Right atrium auricular region (tissue), 2 donors: ENCODE data around the gene FMNL2. TPM values are rescaled to one million over a fixed set of nuclear protein-coding genes. Genes with fewer than 3 reads are reported as not detected.

Experiments
- DNase-seq: peaks from one replicate; pipeline ENCODE4 v3.0.0-alpha.2; 2019; ENCODE audit warnings: low spot score
- H3K27ac ChIP-seq, 2 donors: fragments of 200-600 bp; sonication (generic); 1 replicate in 1 of 2; 2 replicates in 1 of 2; pipeline ENCODE4 v1.5.1; 2016 to 2019
- H3K27me3 ChIP-seq, 2 donors: fragments of 200-600 bp; sonication (generic); one replicate each; pipeline versions ENCODE4 v1.5.1 to v1.6.0; 2017 to 2019
- H3K36me3 ChIP-seq: fragments of 200-600 bp; sonication (generic); one replicate; pipeline ENCODE4 v1.5.1; 2016
- H3K4me1 ChIP-seq, 2 donors: fragments of 200-600 bp; sonication (generic); one replicate each; pipeline versions ENCODE4 v1.5.1 to v1.6.0; 2017 to 2019
- H3K4me3 ChIP-seq, 2 donors: fragments of 200-600 bp; sonication (generic); 1 replicate in 1 of 2; 2 replicates in 1 of 2; pipeline ENCODE4 v1.5.1; 2017 to 2019; ENCODE audit warnings: mild to moderate bottlenecking in 1 of 2, moderate library complexity in 1 of 2
- H3K9me3 ChIP-seq, 2 donors: fragments of 200-600 bp; sonication (generic); one replicate each; pipeline ENCODE4 v1.5.1; 2019
- CTCF ChIP-seq, 2 donors: fragments of 200-600 bp; sonication (generic); IDR thresholded peaks; one replicate each; pipeline ENCODE4 v1.5.1; 2019; ENCODE audit warnings: antibody characterized with exemption in 2 of 2
- total RNA-seq, 2 donors: library from RNA; depleted of rRNA; stranded (reverse); fragments of >200 nt; gene quantifications; one replicate each; pipeline ENCODE4 v1.1.0, GENCODE V29; 2016

FMNL2 gene
- total RNA-seq, 2 donors from 2014 or later: 6.0 to 11.5 TPM

- no peaks in the 10 kb centered on the region for H3K36me3 ChIP-seq
- no peak for TF ChIP-seq CTCF (IDR thresholded peaks at IDR 0.05)
- peaks cover 0 to 16% of the 10 kb centered on the region in 2 donors for H3K4me1 ChIP-seq
- H3K9me3 ChIP-seq: no peaks in the 10 kb centered on the region
- DNase-seq: peak; percentile 9
- H3K4me3 ChIP-seq: no peak overlapping the region
- H3K27ac ChIP-seq: no peak overlapping the region
- no peaks in the 10 kb centered on the region for H3K27me3 ChIP-seq
These were observed 99.6 kb downstream of the FMNL2 start for GRCh38 chr2:152434395-152435182.

- Histone ChIP-seq H3K27ac (no peak overlapping the region), H3K4me3 (no peak overlapping the region), H3K27me3 (no peaks in the 10 kb centered on the region), H3K9me3 (no peaks in the 10 kb centered on the region), H3K4me1 (peaks cover 0 to 16% of the 10 kb centered on the region in 2 donors), H3K36me3 (no peaks in the 10 kb centered on the region)
- TF ChIP-seq CTCF (IDR thresholded peaks at IDR 0.05): no peak
- no peak for DNase-seq
These were observed 101.2 kb downstream of the FMNL2 start for GRCh38 chr2:152436148-152436547.

GRCh38 chr2:152437276-152438108 is 102.5 kb downstream of the FMNL2 start:
- Histone ChIP-seq H3K9me3 (no peaks in the 10 kb centered on the region), H3K27me3 (no peaks in the 10 kb centered on the region), H3K4me1 (peaks cover 0 to 6% of the 10 kb centered on the region in 2 donors), H3K36me3 (no peaks in the 10 kb centered on the region), H3K4me3 (no peak overlapping the region), H3K27ac (no peak overlapping the region)
- DNase-seq: no peak
- TF ChIP-seq CTCF (IDR thresholded peaks at IDR 0.05): no peak

- no peak overlapping the region for H3K4me3 ChIP-seq
- H3K36me3 ChIP-seq: no peaks in the 10 kb centered on the region
- H3K9me3 ChIP-seq: no peaks in the 10 kb centered on the region
- H3K27ac ChIP-seq: no peak overlapping the region
- no peaks in the 10 kb centered on the region for H3K27me3 ChIP-seq
- peaks cover 0 to 12% of the 10 kb centered on the region in 2 donors for H3K4me1 ChIP-seq
- no peak for TF ChIP-seq CTCF (IDR thresholded peaks at IDR 0.05)
- DNase-seq: no peak
These were observed 105.1 kb downstream of the FMNL2 start for GRCh38 chr2:152440049-152440448.

GRCh38 chr2:152440460-152440859 is 105.5 kb downstream of the FMNL2 start:
- TF ChIP-seq CTCF (IDR thresholded peaks at IDR 0.05): no peak
- Histone ChIP-seq H3K36me3 (no peaks in the 10 kb centered on the region), H3K27ac (no peak overlapping the region), H3K4me1 (peaks cover 0 to 17% of the 10 kb centered on the region in 2 donors), H3K4me3 (no peak overlapping the region), H3K9me3 (no peaks in the 10 kb centered on the region), H3K27me3 (no peaks in the 10 kb centered on the region)
- no peak for DNase-seq
